Lung (tissue), 12 donors: ENCODE results near the gene ANKRD55. TPM values are rescaled to one million over a fixed set of nuclear protein-coding genes. Genes with fewer than 3 reads are reported as not detected.

Experiments used
- ATAC-seq: fragments of 200-7000 bp; cut with Tn5 transposase; one replicate; pipeline ENCODE4 v1.9.1; 2020; ENCODE audit warnings: moderate number of reproducible peaks; ENCODE audit not compliant: insufficient read depth, low FRiP score
- DNase-seq, 3 donors: peaks; one replicate each; pipeline ENCODE4 v3.0.0-alpha.2; 2013 to 2017
- H3K27ac ChIP-seq, 2 donors: one replicate each; pipeline ENCODE4 v1.5.1; 2013; ENCODE audit warnings: mild to moderate bottlenecking in 2 of 2, moderate library complexity in 2 of 2, control low read depth in 1 of 2, inconsistent platforms in 1 of 2, low read depth in 1 of 2, low read length in 1 of 2
- H3K27me3 ChIP-seq, 3 donors: one replicate each; pipeline ENCODE4 v1.5.1; 2013; ENCODE audit warnings: low read length in 2 of 3; ENCODE audit not compliant: control insufficient read depth in 3 of 3, insufficient read depth in 3 of 3
- H3K36me3 ChIP-seq, 4 donors: one replicate each; pipeline ENCODE4 v1.5.1; 2013; ENCODE audit warnings: low read length in 4 of 4, mild to moderate bottlenecking in 1 of 4, moderate library complexity in 1 of 4; ENCODE audit not compliant: control insufficient read depth in 4 of 4, insufficient read depth in 4 of 4
- H3K4me1 ChIP-seq, 5 donors: one replicate each; pipeline ENCODE4 v1.5.1; 2013; ENCODE audit warnings: low read length in 5 of 5, mild to moderate bottlenecking in 2 of 5, moderate library complexity in 1 of 5; ENCODE audit not compliant: control insufficient read depth in 5 of 5, insufficient read depth in 5 of 5
- H3K4me3 ChIP-seq: one replicate; pipeline ENCODE4 v1.5.1; 2013; ENCODE audit warnings: mild to moderate bottlenecking, control low read depth, moderate library complexity
- H3K9ac ChIP-seq, 2 donors: one replicate each; pipeline ENCODE4 v1.5.1; 2013; ENCODE audit warnings: low read length in 2 of 2, control low read depth in 1 of 2; ENCODE audit not compliant: insufficient read depth in 1 of 2
- H3K9me3 ChIP-seq, 4 donors: one replicate each; pipeline ENCODE4 v1.5.1; 2013; ENCODE audit warnings: low read length in 3 of 4, mild to moderate bottlenecking in 1 of 4, moderate library complexity in 1 of 4; ENCODE audit not compliant: control insufficient read depth in 4 of 4, insufficient read depth in 3 of 4
- WGBS, 2 donors: extraction: QIAGEN DNeasy Blood & Tissue Kit; methylation state at CpG; one replicate each; pipeline ENCODE4 v1.1.7; 2013; 5-methylcytosine and 5-hydroxymethylcytosine counted together
- polyA plus RNA-seq, 2 donors: library from polyadenylated mRNA; stranded (reverse); fragments of 200-250 nt; gene quantifications; one replicate each; pipeline ENCODE4 v1.2.1, GENCODE V29; 2013
- total RNA-seq, 2 donors: library from RNA; depleted of rRNA in 1 of 2; stranded (reverse); fragments of >200 nt in 1 of 2; gene quantifications; one replicate each; pipeline ENCODE4 v1.2.1, GENCODE V29; 2014 to 2021
- TF ChIP-seq, protein P1 (sequence below): IDR thresholded peaks from 2 replicates; pipeline ENCODE4 v1.5.1; 2012; ENCODE audit warnings: mild to moderate bottlenecking; ENCODE audit errors: control extremely low read depth, extremely low read depth
- donor health status: control.
- donor health status: control.
- donor health status: Bipolar disorder and iron deficiency.
- donor health status: healthy.
- donor health status: DM: yes; HTN: yes; CAD: no.

The ANKRD55 gene
- total and polyA plus RNA-seq, 4 donors = 0.06 to 0.50 (median 0.28) TPM

DNA sequence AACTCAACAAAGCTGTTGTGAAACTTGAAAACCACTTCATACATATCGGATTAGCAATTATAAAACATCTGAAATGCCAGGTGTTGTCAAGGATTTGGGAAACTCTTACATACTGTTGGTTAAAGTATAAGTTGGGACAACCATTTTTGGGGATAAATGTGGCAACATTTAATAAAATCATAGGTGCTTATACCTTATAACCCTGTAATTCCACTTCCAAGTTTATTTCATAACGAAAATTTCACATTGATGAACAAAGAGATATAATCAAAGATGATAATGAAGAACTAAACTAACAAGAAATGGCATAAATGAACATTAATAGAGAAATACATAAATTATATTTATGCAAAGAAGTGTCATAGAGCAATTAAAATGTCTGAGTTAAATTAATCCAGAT, 54.3 kb downstream of the ANKRD55 start:
- ATAC-seq = no peak
- WGBS, 2 donors = 73 to 91% methylated on average over 2 of the region's 2 CpGs
- Histone ChIP-seq H3K36me3 (no peaks in the 10 kb centered on the region), H3K27me3 (no peaks in the 10 kb centered on the region), H3K9me3 (no peaks in the 10 kb centered on the region), H3K9ac (no peak overlapping the region), H3K4me3 (no peak overlapping the region), H3K27ac (no peak overlapping the region), H3K4me1 (peaks cover 0 to 25% (median 11%) of the 10 kb centered on the region in 5 donors)
- DNase-seq = no peak
- TF ChIP-seq, protein P1, sequence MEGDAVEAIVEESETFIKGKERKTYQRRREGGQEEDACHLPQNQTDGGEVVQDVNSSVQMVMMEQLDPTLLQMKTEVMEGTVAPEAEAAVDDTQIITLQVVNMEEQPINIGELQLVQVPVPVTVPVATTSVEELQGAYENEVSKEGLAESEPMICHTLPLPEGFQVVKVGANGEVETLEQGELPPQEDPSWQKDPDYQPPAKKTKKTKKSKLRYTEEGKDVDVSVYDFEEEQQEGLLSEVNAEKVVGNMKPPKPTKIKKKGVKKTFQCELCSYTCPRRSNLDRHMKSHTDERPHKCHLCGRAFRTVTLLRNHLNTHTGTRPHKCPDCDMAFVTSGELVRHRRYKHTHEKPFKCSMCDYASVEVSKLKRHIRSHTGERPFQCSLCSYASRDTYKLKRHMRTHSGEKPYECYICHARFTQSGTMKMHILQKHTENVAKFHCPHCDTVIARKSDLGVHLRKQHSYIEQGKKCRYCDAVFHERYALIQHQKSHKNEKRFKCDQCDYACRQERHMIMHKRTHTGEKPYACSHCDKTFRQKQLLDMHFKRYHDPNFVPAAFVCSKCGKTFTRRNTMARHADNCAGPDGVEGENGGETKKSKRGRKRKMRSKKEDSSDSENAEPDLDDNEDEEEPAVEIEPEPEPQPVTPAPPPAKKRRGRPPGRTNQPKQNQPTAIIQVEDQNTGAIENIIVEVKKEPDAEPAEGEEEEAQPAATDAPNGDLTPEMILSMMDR = no peak

DNA sequence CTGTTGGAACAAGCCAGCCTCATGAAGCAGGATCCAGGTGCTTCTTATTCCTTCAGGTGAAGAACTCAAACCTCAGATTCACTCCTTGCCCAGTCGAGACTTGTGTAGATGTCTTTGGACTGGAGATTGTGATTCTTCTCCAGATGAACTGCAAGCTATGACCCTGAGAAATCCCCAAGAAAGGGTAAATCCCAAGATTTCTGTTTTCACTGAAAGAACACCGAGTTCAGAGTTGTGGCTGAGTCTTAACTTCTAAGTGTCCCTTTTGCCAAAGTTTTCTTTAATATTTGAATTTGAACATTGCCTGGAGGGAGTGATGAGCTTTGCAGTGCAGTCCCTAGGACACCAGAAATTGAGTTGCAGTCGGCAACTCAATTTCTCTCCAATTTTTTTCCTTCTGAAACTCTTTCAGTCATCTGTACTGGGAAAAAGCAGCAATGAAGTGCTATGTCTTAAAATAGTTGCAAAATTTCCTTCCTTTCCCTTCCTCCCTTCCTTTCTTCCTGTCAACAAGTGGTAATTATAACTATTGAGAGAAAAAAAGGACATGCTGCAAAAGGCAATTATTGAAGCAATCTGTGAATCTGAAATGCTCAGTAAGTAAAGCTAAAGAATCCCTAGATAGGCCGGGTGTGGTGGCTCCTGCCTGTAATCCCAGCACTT, 56.1 kb downstream of the ANKRD55 start:
- no peaks in the 10 kb centered on the region for H3K36me3 ChIP-seq
- DNase-seq = peak in 1 of 3 donors; percentile 70
- no peak for ATAC-seq
- H3K27me3 ChIP-seq = no peaks in the 10 kb centered on the region
- H3K4me1 ChIP-seq = peaks cover 0 to 31% (median 11%) of the 10 kb centered on the region in 5 donors
- WGBS, 2 donors = 59 to 61% methylated on average over 4 of the region's 4 CpGs
- peak overlapping the region in 1 of 2 donors; percentile 29 for H3K27ac ChIP-seq
- TF ChIP-seq, protein P1 = no peak
- H3K9me3 ChIP-seq = no peaks in the 10 kb centered on the region
- H3K9ac ChIP-seq = no peak overlapping the region
- H3K4me3 ChIP-seq = no peak overlapping the region

DNA sequence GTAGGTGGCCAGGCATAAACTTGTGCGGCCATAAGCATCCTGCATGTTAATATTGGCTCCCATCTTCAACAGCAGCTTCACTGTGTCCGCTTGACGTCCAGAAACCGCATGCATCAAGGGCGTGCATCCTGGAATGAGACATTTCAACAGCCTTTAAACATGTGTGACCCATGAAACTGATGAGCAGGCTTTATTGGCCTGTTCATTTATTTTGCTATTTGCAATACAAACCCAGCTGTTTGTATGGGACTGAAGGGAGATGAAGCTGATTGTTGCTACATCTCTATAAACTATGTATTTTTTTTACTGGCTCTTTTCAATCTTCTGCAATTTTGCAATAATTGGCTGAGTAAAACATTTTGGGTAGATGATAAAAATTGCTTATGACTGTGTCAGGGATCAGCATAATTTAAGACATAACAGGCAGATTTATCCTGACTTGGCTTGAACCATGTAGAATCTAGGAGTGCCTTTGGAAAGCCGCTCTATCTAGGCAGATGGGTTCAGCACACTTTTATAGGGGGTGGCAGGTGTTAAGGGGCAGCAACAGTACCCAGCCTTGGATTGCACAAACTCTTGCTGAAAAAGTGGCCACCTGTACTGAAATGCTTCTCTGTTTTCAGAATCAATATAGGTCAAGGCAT, 56.9 kb downstream of the ANKRD55 start:
- DNase-seq (peak; percentile 59 to 93 (median 82)), ATAC-seq (peak; percentile 59)
- no peaks in the 10 kb centered on the region for H3K27me3 ChIP-seq
- no peak overlapping the region for H3K4me3 ChIP-seq
- 84 to 88% methylated on average over 6 of the region's 6 CpGs for WGBS, 2 donors
- H3K36me3 ChIP-seq = no peaks in the 10 kb centered on the region
- H3K9ac ChIP-seq = no peak overlapping the region
- peak overlapping the region in 1 of 2 donors; percentile 40 for H3K27ac ChIP-seq
- H3K9me3 ChIP-seq = no peaks in the 10 kb centered on the region
- TF ChIP-seq, protein P1 = no peak
- H3K4me1 ChIP-seq = peaks cover 0 to 31% (median 11%) of the 10 kb centered on the region in 5 donors
